Measurements from ENCODE around the gene DNAI1. TPM values are rescaled to one million over a fixed set of nuclear protein-coding genes. Genes with fewer than 3 reads are reported as not detected.

Gene DNAI1
- total and polyA plus RNA-seq, 10 of the 15 experiments (the other 5 are each of a cell fraction or from before 2014, with no cell fraction given): not detected

DNA sequence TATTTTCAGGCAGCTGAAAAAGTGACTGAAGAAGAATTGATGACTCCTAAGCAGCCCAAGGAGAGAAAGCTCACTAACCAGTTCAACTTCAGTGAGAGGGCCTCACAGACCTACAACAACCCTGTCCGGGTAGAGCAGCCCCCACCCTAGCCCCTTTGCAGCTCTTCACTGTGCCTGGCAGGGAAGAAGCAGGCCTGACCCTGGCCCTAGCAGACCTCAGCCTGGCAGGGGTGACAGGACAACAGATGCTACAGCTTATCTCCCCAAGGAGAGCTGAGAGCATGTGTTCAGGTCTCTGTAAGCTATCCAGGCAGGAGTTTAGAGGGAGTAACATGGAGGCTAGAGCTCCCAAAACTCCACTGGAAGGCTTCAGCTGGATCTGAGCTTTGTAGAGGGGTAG is 31.8 kb downstream of the DNAI1 start (continued):
- TF ChIP-seq, protein P1, sequence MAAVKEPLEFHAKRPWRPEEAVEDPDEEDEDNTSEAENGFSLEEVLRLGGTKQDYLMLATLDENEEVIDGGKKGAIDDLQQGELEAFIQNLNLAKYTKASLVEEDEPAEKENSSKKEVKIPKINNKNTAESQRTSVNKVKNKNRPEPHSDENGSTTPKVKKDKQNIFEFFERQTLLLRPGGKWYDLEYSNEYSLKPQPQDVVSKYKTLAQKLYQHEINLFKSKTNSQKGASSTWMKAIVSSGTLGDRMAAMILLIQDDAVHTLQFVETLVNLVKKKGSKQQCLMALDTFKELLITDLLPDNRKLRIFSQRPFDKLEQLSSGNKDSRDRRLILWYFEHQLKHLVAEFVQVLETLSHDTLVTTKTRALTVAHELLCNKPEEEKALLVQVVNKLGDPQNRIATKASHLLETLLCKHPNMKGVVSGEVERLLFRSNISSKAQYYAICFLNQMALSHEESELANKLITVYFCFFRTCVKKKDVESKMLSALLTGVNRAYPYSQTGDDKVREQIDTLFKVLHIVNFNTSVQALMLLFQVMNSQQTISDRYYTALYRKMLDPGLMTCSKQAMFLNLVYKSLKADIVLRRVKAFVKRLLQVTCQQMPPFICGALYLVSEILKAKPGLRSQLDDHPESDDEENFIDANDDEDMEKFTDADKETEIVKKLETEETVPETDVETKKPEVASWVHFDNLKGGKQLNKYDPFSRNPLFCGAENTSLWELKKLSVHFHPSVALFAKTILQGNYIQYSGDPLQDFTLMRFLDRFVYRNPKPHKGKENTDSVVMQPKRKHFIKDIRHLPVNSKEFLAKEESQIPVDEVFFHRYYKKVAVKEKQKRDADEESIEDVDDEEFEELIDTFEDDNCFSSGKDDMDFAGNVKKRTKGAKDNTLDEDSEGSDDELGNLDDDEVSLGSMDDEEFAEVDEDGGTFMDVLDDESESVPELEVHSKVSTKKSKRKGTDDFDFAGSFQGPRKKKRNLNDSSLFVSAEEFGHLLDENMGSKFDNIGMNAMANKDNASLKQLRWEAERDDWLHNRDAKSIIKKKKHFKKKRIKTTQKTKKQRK (IDR thresholded peaks at IDR 0.05; ENCODE audit: low read depth, low read length): no peak

DNA sequence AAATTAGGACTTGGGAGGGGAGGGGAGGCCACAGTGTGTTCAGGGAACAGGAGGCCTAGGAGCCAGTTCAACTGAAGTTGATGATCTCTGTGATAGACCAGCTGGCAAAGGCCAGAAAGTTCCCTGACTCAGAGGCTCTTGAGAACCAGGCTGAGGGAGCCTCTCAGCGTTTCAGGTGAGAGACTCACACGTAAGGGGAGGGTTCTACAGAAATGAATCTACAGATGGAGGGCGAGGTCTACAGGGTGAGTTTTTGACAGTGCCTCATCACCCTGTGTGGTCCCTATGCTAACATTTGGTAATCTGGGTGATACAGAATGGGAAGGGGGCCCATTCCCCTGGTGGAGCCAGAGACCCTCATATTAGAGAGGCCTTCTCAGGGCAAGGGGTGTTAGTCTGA is 32.2 kb downstream of the DNAI1 start:
- ChIA-PET POLR2A (no interaction called here), CTCF (interaction anchor here (1.9 to 2.0 kb wide), 2 partner anchors 10 to 12 kb away, joined by 5 to 8 read pairs; no protein-coding TSS in a partner anchor), RAD21 (ENCODE audit: unreplicated experiment) (no interaction called here), SMC1A (ENCODE audit: uncharacterized antibody, unreplicated experiment) (interaction anchor here (1.1 kb wide), 1 partner anchor 54 kb away, joined by 3 read pairs; no protein-coding TSS in a partner anchor)
- no peaks in the 10 kb centered on the region for H3K36me3 ChIP-seq (ENCODE audit: control insufficient read depth in 2 of 2, insufficient read depth in 2 of 2, low read length in 1 of 2)
- H3K27ac ChIP-seq (ENCODE audit: control insufficient read depth, insufficient read depth): no peak overlapping the region
- in situ Hi-C loops (cut with MboI): no loop called here
- intact Hi-C loops (cut with micrococcal nuclease; ENCODE audit: unreplicated experiment): no loop called here
- H4K20me1 ChIP-seq (ENCODE audit: control insufficient read depth, insufficient read depth): no peaks in the 10 kb centered on the region; the same call in 1 of the 2 replicates
- H3K4me2 ChIP-seq (ENCODE audit: control insufficient read depth, insufficient read depth): no peak overlapping the region
- FAIRE-seq (no peak), ATAC-seq (no peak), DNase-seq (ENCODE audit: low read depth, low spot score) (no peak)
- 0% methylated on average over 3 of the region's 3 CpGs for WGBS (ENCODE audit: insufficient coverage, insufficient replicate concordance, low lambda C conversion rate, missing lambda C conversion rate)
- H2AFZ ChIP-seq (ENCODE audit: control insufficient read depth, low read depth, low read length): no peak overlapping the region
- H3K4me3 ChIP-seq: no peak overlapping the region
- TF ChIP-seq EED (IDR thresholded peaks at IDR 0.05; ENCODE audit: low read depth): no peak
- no peak for TF ChIP-seq WRNIP1 (IDR thresholded peaks at IDR 0.05; ENCODE audit: borderline replicate concordance, low read depth, low read length)
- TF ChIP-seq, protein P2, sequence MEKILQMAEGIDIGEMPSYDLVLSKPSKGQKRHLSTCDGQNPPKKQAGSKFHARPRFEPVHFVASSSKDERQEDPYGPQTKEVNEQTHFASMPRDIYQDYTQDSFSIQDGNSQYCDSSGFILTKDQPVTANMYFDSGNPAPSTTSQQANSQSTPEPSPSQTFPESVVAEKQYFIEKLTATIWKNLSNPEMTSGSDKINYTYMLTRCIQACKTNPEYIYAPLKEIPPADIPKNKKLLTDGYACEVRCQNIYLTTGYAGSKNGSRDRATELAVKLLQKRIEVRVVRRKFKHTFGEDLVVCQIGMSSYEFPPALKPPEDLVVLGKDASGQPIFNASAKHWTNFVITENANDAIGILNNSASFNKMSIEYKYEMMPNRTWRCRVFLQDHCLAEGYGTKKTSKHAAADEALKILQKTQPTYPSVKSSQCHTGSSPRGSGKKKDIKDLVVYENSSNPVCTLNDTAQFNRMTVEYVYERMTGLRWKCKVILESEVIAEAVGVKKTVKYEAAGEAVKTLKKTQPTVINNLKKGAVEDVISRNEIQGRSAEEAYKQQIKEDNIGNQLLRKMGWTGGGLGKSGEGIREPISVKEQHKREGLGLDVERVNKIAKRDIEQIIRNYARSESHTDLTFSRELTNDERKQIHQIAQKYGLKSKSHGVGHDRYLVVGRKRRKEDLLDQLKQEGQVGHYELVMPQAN (conservative IDR thresholded peaks at IDR 0.05): no peak
- TF ChIP-seq POLR2AphosphoS2 (IDR thresholded peaks at IDR 0.05; ENCODE audit: low read depth, low read length): no peak
- TF ChIP-seq TAF1 (IDR thresholded peaks at IDR 0.05; ENCODE audit: borderline replicate concordance, low read depth, low read length): no peak
- TF ChIP-seq SRF (IDR thresholded peaks at IDR 0.05; ENCODE audit: low read depth in 2 of 2, low read length in 2 of 2): no peak
- TF ChIP-seq, protein P3, sequence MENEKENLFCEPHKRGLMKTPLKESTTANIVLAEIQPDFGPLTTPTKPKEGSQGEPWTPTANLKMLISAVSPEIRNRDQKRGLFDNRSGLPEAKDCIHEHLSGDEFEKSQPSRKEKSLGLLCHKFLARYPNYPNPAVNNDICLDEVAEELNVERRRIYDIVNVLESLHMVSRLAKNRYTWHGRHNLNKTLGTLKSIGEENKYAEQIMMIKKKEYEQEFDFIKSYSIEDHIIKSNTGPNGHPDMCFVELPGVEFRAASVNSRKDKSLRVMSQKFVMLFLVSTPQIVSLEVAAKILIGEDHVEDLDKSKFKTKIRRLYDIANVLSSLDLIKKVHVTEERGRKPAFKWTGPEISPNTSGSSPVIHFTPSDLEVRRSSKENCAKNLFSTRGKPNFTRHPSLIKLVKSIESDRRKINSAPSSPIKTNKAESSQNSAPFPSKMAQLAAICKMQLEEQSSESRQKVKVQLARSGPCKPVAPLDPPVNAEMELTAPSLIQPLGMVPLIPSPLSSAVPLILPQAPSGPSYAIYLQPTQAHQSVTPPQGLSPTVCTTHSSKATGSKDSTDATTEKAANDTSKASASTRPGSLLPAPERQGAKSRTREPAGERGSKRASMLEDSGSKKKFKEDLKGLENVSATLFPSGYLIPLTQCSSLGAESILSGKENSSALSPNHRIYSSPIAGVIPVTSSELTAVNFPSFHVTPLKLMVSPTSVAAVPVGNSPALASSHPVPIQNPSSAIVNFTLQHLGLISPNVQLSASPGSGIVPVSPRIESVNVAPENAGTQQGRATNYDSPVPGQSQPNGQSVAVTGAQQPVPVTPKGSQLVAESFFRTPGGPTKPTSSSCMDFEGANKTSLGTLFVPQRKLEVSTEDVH (IDR thresholded peaks at IDR 0.05; ENCODE audit: low read depth, partially characterized antibody): no peak
- no peak for TF ChIP-seq NR2C1 (IDR thresholded peaks at IDR 0.05)
- no peak for TF ChIP-seq NR2F1 (conservative IDR thresholded peaks at IDR 0.05)
- TF ChIP-seq TCF7 (IDR thresholded peaks at IDR 0.05; ENCODE audit: borderline replicate concordance): no peak
- TF ChIP-seq EP300 (IDR thresholded peaks at IDR 0.05; ENCODE audit: borderline replicate concordance in 1 of 2, control insufficient read depth in 1 of 2, low read depth in 2 of 2, low read length in 2 of 2): no peak
- no peak for TF ChIP-seq GABPA (IDR thresholded peaks at IDR 0.05; ENCODE audit: low read depth)
- no peak overlapping the region for H3K9ac ChIP-seq (ENCODE audit: control insufficient read depth, insufficient read depth, low read length)
- no peaks in the 10 kb centered on the region for H3K79me2 ChIP-seq (ENCODE audit: control insufficient read depth, insufficient read depth, low read length)
- no TSS peak for BruUV-seq (replicated peaks)
- H3K4me1 ChIP-seq (ENCODE audit: control insufficient read depth, insufficient read depth, low read length): no peaks in the 10 kb centered on the region
- peaks cover 4 to 21% of the 10 kb centered on the region in 2 experiments; a peak in 3 of 4 replicates for H3K27me3 ChIP-seq (replicated peaks in 1 of 2; ENCODE audit: control insufficient read depth in 2 of 2, insufficient read depth in 2 of 2, low read length in 1 of 2)
- H3K9me3 ChIP-seq (replicated peaks; ENCODE audit: control insufficient read depth, insufficient read depth, low read length): no peaks in the 10 kb centered on the region

Measured in GM12878 (cell line).